Common myeloid progenitor, CD34-positive (primary cell): Measurements from ENCODE around the gene BIRC2.
A peak's percentile ranks its signal among the peaks of the same experiment; 100 is the strongest.

Experiments
- CTCF ChIA-PET: fragments of 350-600 bp; sonication (Branson Sonifier 250); formaldehyde crosslinking; loops from one replicate; lab custom pipeline; 2021; ENCODE audit warnings: antibody characterized with exemption; lab: Charles Lee
- POLR2A ChIA-PET: fragments of 350-600 bp; sonication (Branson Sonifier 250); formaldehyde crosslinking; loops from one replicate; lab custom pipeline; 2021; ENCODE audit warnings: antibody characterized with exemption; lab: Charles Lee
- DNase-seq, 3 donors: peaks; one replicate each; pipeline versions ENCODE4 v3.0.0 to v3.0.0-alpha.2; 2013
- H3K27ac ChIP-seq, 2 experiments: 1 replicate in 1 of 2; 2 replicates in 1 of 2; pipeline ENCODE4 v1.7.0; 2013; ENCODE audit warnings: inconsistent platforms in 2 of 2, low read length in 2 of 2, mild to moderate bottlenecking in 2 of 2, low read depth in 1 of 2, moderate library complexity in 1 of 2; ENCODE audit not compliant: severe bottlenecking in 2 of 2, insufficient read depth in 1 of 2, poor library complexity in 1 of 2
- H3K27me3 ChIP-seq, 5 experiments: replicated peaks in 2 of 5; 1 replicate in 3 of 5; 2 replicates in 2 of 5; pipeline versions ENCODE4 v1.6.1 to v1.7.0; 2013; ENCODE audit warnings: low read length in 4 of 5, mild to moderate bottlenecking in 2 of 5, moderate library complexity in 2 of 5, inconsistent platforms in 1 of 5; ENCODE audit not compliant: insufficient read depth in 5 of 5, control insufficient read depth in 4 of 5
- H3K36me3 ChIP-seq, 4 experiments: 1 replicate in 2 of 4; 2 replicates in 2 of 4; pipeline versions ENCODE4 v1.6.1 to v1.7.0; 2013; ENCODE audit warnings: low read length in 3 of 4, control low read depth in 1 of 4, mild to moderate bottlenecking in 1 of 4; ENCODE audit not compliant: control insufficient read depth in 4 of 4, insufficient read depth in 4 of 4
- H3K4me1 ChIP-seq, 4 experiments: 1 replicate in 3 of 4; 2 replicates in 1 of 4; pipeline versions ENCODE4 v1.6.1 to v1.7.1; 2013; ENCODE audit warnings: low read length in 3 of 4, mild to moderate bottlenecking in 3 of 4, control low read depth in 1 of 4, inconsistent platforms in 1 of 4, moderate library complexity in 1 of 4; ENCODE audit not compliant: control insufficient read depth in 4 of 4, insufficient read depth in 4 of 4; ENCODE audit errors: control extremely low read depth in 1 of 4
- H3K4me3 ChIP-seq, 7 experiments: 1 replicate in 4 of 7; 2 replicates in 3 of 7; pipeline versions ENCODE4 v1.5.1 to v1.7.0; 2013; ENCODE audit warnings: mild to moderate bottlenecking in 7 of 7, low read length in 6 of 7, moderate library complexity in 6 of 7, inconsistent platforms in 2 of 7, low read depth in 2 of 7, control low read depth in 1 of 7; ENCODE audit not compliant: insufficient read depth in 4 of 7, control insufficient read depth in 1 of 7; ENCODE audit errors: extremely low read depth in 1 of 7
- H3K9me3 ChIP-seq, 5 experiments: 1 replicate in 4 of 5; 2 replicates in 1 of 5; pipeline versions ENCODE4 v1.6.1 to v1.7.1; 2013; ENCODE audit warnings: low read length in 4 of 5, mild to moderate bottlenecking in 2 of 5, inconsistent platforms in 1 of 5, low read depth in 1 of 5, moderate library complexity in 1 of 5; ENCODE audit not compliant: control insufficient read depth in 4 of 5, insufficient read depth in 2 of 5; ENCODE audit errors: control extremely low read depth in 1 of 5
- whole genome bisulfite sequencing: methylation state at CpG from one replicate; pipeline ENCODE4 v1.1.5; 2013; ENCODE audit not compliant: insufficient coverage; 5-methylcytosine and 5-hydroxymethylcytosine counted together

Gene BIRC2

DNA sequence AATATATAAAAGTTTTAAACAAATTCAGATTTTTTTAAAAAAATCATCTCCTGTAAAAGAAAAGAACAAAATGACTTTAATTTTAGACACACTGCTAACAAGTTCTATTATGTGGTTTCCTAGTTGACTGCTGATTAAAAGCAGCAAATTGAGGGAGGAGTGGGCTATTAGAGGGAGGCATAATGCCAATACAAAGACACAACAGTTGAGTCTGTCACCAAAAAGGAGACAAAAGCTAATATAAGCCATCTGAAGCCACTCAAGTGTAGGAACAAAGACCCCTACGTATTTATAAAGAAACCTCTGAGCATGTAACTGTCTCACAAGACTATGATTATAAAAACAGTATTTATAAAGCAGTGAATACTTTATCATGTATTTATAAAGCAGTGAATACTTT is 76.9 kb downstream of the BIRC2 start:
- no peaks in the 10 kb centered on the region for H3K27me3 ChIP-seq
- no peak for DNase-seq
- WGBS: no CpG with 5 or more reads among the region's 1 CpG
- POLR2A ChIA-PET: interaction anchor here (0.5 kb wide), 1 partner anchor 11 kb away, joined by 3 read pairs; no protein-coding TSS in a partner anchor
- H3K4me3 ChIP-seq: no peak overlapping the region
- H3K4me1 ChIP-seq: peaks cover 0 to 5% (median 3%) of the 10 kb centered on the region in 4 experiments
- H3K27ac ChIP-seq: peak overlapping the region in 1 of 2 experiments; percentile 21
- CTCF ChIA-PET: interaction anchor here (1.1 to 2.7 kb wide), 3 partner anchors 19 to 34 kb away, joined by 3 to 7 read pairs (median 7); no protein-coding TSS in a partner anchor
- peaks cover 0 to under 1% (median 0%) of the 10 kb centered on the region in 5 experiments for H3K9me3 ChIP-seq
- peaks cover 3 to 24% (median 13%) of the 10 kb centered on the region in 4 experiments for H3K36me3 ChIP-seq

- Histone ChIP-seq H3K9me3 (no peaks in the 10 kb centered on the region), H3K36me3 (peaks cover 3 to 32% (median 8%) of the 10 kb centered on the region in 4 experiments), H3K27me3 (no peaks in the 10 kb centered on the region), H3K4me1 (peaks cover 0 to 5% (median 3%) of the 10 kb centered on the region in 4 experiments), H3K27ac (no peak overlapping the region), H3K4me3 (no peak overlapping the region)
- WGBS: 89% methylated on average over 1 of the region's 2 CpGs
- POLR2A ChIA-PET: no interaction called here
- CTCF ChIA-PET: interaction anchor here (0.9 to 2.7 kb wide), 8 partner anchors 9 to 187 kb away, joined by 3 to 7 read pairs (median 4); no protein-coding TSS in a partner anchor
- DNase-seq: no peak
Measured at GRCh38 chr11:102426000-102426399, 79.0 kb downstream of the BIRC2 start.

- no peak overlapping the region for H3K27ac ChIP-seq
- H3K9me3 ChIP-seq: no peaks in the 10 kb centered on the region
- H3K4me1 ChIP-seq: peaks cover 0 to 5% (median 3%) of the 10 kb centered on the region in 4 experiments
- H3K4me3 ChIP-seq: no peak overlapping the region
- POLR2A ChIA-PET: no interaction called here
- no peaks in the 10 kb centered on the region for H3K27me3 ChIP-seq
- no peak for DNase-seq
- CTCF ChIA-PET: interaction anchor here (1.0 to 2.7 kb wide), 3 partner anchors 17 to 23 kb away, joined by 4 to 7 read pairs (median 4); no protein-coding TSS in a partner anchor
- H3K36me3 ChIP-seq: peaks cover 6 to 35% (median 10%) of the 10 kb centered on the region in 4 experiments
Measured at GRCh38 chr11:102426570-102426969, 79.6 kb downstream of the BIRC2 start.

GRCh38 chr11:102427068-102427467 is 80.1 kb downstream of the BIRC2 start:
- Histone ChIP-seq H3K4me1 (peaks cover 0 to 5% (median 3%) of the 10 kb centered on the region in 4 experiments), H3K27ac (no peak overlapping the region), H3K36me3 (peaks cover 6 to 35% (median 13%) of the 10 kb centered on the region in 4 experiments), H3K4me3 (no peak overlapping the region), H3K27me3 (no peaks in the 10 kb centered on the region), H3K9me3 (peaks cover 0 to 4% (median 0%) of the 10 kb centered on the region in 5 experiments)
- DNase-seq: no peak
- ChIA-PET CTCF (interaction anchor here (1.6 kb wide), 1 partner anchor 11 kb away, joined by 7 read pairs; no protein-coding TSS in a partner anchor), POLR2A (no interaction called here)
- WGBS: no CpG with 5 or more reads among the region's 1 CpG
